Measurements from ENCODE around the gene MRPL54.

The MRPL54 gene

GRCh38 chr19:3785451-3785937, 23.0 kb downstream of the MRPL54 start:
- no peak for DNase-seq (ENCODE audit: low spot score)

GRCh38 chr19:3785938-3786824, 23.7 kb downstream of the MRPL54 start, which contains the start of gene MATK:
Gene MATK, minus strand, starts transcription at chr19:3786381. Its CDS starts 1,246 bp downstream, at chr19:3785135.
- DNase-seq (ENCODE audit: low spot score), result no peak

- DNase-seq (ENCODE audit: low spot score), result no peak
Observed at GRCh38 chr19:3788996-3789778, 26.7 kb downstream of the MRPL54 start.

GRCh38 chr19:3790209-3790734, 27.8 kb downstream of the MRPL54 start:
- no peak for DNase-seq (ENCODE audit: low spot score)

GRCh38 chr19:3790941-3791340, 28.5 kb downstream of the MRPL54 start:
- no peak for DNase-seq (ENCODE audit: low spot score)

GRCh38 chr19:3792114-3792513, 29.6 kb downstream of the MRPL54 start:
- no peak for DNase-seq (ENCODE audit: low spot score)

- DNase-seq (ENCODE audit: low spot score), result no peak
Observed at GRCh38 chr19:3793799-3794198, 31.3 kb downstream of the MRPL54 start.

GRCh38 chr19:3796358-3796757, 33.9 kb downstream of the MRPL54 start:
- no peak for DNase-seq (ENCODE audit: low spot score)

- no peak for DNase-seq (ENCODE audit: low spot score)
Observed at GRCh38 chr19:3798137-3798536, 35.7 kb downstream of the MRPL54 start.

- DNase-seq (ENCODE audit: low spot score), result no peak
Observed at GRCh38 chr19:3800996-3801395, 38.5 kb downstream of the MRPL54 start.

- no peak for DNase-seq (ENCODE audit: low spot score)
Observed at GRCh38 chr19:3801412-3802096, 39.1 kb downstream of the MRPL54 start.

- no peak for DNase-seq (ENCODE audit: low spot score)
Observed at GRCh38 chr19:3803114-3803888, 40.8 kb downstream of the MRPL54 start.

GRCh38 chr19:3803986-3804385, 41.5 kb downstream of the MRPL54 start:
- DNase-seq (ENCODE audit: low spot score), result no peak

- no peak for DNase-seq (ENCODE audit: low spot score)
Observed at GRCh38 chr19:3804429-3804828, 41.9 kb downstream of the MRPL54 start.

GRCh38 chr19:3805859-3806258, 43.4 kb downstream of the MRPL54 start:
- no peak for DNase-seq (ENCODE audit: low spot score)

- no peak for DNase-seq (ENCODE audit: low spot score)
Observed at GRCh38 chr19:3807131-3807480, 44.6 kb downstream of the MRPL54 start.

GRCh38 chr19:3807574-3808354, 45.3 kb downstream of the MRPL54 start:
- no peak for DNase-seq (ENCODE audit: low spot score)

- no peak for DNase-seq (ENCODE audit: low spot score)
Observed at GRCh38 chr19:3808420-3809143, 46.1 kb downstream of the MRPL54 start.

GRCh38 chr19:3809881-3810707, 47.6 kb downstream of the MRPL54 start:
- DNase-seq (ENCODE audit: low spot score), result no peak

Measured in HuH-7 (cell line).